ENCODE measurements around the gene UNC5C. TPM values are rescaled to one million over a fixed set of nuclear protein-coding genes. Genes with fewer than 3 reads are reported as not detected.

UNC5C gene
- total RNA-seq, 1 donor from 2014 or later = 0.20 TPM

- DNase-seq (ENCODE audit: low read depth, low spot score) = peak; percentile 85
Measured at GRCh38 chr4:95129821-95130311, 418.9 kb downstream of the UNC5C start.

- no peak for DNase-seq (ENCODE audit: low read depth, low spot score)
Measured at GRCh38 chr4:95129031-95129430, 419.7 kb downstream of the UNC5C start.

- DNase-seq (ENCODE audit: low read depth, low spot score) = peak; percentile 29
Measured at GRCh38 chr4:95124906-95125504, 423.8 kb downstream of the UNC5C start.

GRCh38 chr4:95122001-95122400, 426.8 kb downstream of the UNC5C start:
- DNase-seq (ENCODE audit: low read depth, low spot score) = no peak

- no peak for DNase-seq (ENCODE audit: low read depth, low spot score)
Measured at GRCh38 chr4:95120456-95120855, 428.3 kb downstream of the UNC5C start.

- no peak for DNase-seq (ENCODE audit: low read depth, low spot score)
Measured at GRCh38 chr4:95118497-95118896, 430.3 kb downstream of the UNC5C start.

GRCh38 chr4:95114521-95114920, 434.3 kb downstream of the UNC5C start:
- no peak for DNase-seq (ENCODE audit: low read depth, low spot score)

All from pulmonary artery endothelial cell (primary cell).